Rectal smooth muscle tissue (tissue), 1 donor: ENCODE results near the gene KRTAP13-4.

Source experiments
- H3K27ac ChIP-seq: one replicate; pipeline ENCODE4 v1.7.0; 2013; ENCODE audit warnings: low read depth, low read length, inconsistent platforms
- H3K27me3 ChIP-seq: one replicate; pipeline ENCODE4 v1.7.0; 2013; ENCODE audit warnings: low read length; ENCODE audit not compliant: control insufficient read depth, insufficient read depth
- H3K36me3 ChIP-seq: one replicate; pipeline ENCODE4 v1.7.0; 2013; ENCODE audit warnings: low read length; ENCODE audit not compliant: control insufficient read depth, insufficient read depth
- H3K4me1 ChIP-seq: one replicate; pipeline ENCODE4 v1.7.0; 2013; ENCODE audit warnings: low read length; ENCODE audit not compliant: control insufficient read depth, insufficient read depth
- H3K4me3 ChIP-seq: one replicate; pipeline ENCODE4 v1.7.0; 2013; ENCODE audit warnings: low read length
- H3K9ac ChIP-seq: one replicate; pipeline ENCODE4 v1.7.0; 2013; ENCODE audit warnings: low read length

Gene KRTAP13-4

DNA sequence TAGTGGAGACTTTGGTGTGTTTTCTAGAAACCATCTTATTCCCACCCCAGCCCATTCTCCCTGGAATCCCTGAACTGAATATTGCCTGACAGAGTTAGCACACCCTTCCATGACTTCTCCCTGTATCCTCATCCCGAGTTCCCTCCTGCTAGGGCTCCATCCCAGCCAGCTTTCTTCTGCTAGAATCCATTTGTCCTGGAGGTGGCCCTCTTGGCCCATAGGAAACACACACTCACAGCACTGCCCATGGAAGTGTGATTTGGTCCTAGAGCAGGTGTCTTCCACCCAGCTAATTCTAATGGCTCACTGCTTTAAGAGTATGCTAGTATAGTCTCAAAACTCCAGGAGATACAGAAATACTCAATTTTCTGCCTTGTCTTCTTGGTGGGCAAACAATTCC is 14.2 kb downstream of the KRTAP13-4 start:
- Histone ChIP-seq H3K4me3 (no peak overlapping the region), H3K4me1 (no peaks in the 10 kb centered on the region), H3K27me3 (no peaks in the 10 kb centered on the region), H3K36me3 (no peaks in the 10 kb centered on the region), H3K9ac (no peak overlapping the region), H3K27ac (no peak overlapping the region)

GRCh38 chr21:30447056-30447455 is 17.0 kb downstream of the KRTAP13-4 start:
- H3K27me3 ChIP-seq, result no peaks in the 10 kb centered on the region
- H3K36me3 ChIP-seq, result no peaks in the 10 kb centered on the region
- no peak overlapping the region for H3K4me3 ChIP-seq
- no peak overlapping the region for H3K9ac ChIP-seq
- H3K27ac ChIP-seq, result no peak overlapping the region
- H3K4me1 ChIP-seq, result no peaks in the 10 kb centered on the region

- Histone ChIP-seq H3K27ac (no peak overlapping the region), H3K27me3 (no peaks in the 10 kb centered on the region), H3K4me3 (no peak overlapping the region), H3K36me3 (no peaks in the 10 kb centered on the region), H3K4me1 (no peaks in the 10 kb centered on the region), H3K9ac (no peak overlapping the region)
These were observed 18.5 kb downstream of the KRTAP13-4 start for GRCh38 chr21:30448514-30448913.

GRCh38 chr21:30463713-30464112 is 33.7 kb downstream of the KRTAP13-4 start:
- Histone ChIP-seq H3K9ac (no peak overlapping the region), H3K4me3 (no peak overlapping the region), H3K4me1 (no peaks in the 10 kb centered on the region), H3K36me3 (no peaks in the 10 kb centered on the region), H3K27ac (no peak overlapping the region), H3K27me3 (no peaks in the 10 kb centered on the region)

DNA sequence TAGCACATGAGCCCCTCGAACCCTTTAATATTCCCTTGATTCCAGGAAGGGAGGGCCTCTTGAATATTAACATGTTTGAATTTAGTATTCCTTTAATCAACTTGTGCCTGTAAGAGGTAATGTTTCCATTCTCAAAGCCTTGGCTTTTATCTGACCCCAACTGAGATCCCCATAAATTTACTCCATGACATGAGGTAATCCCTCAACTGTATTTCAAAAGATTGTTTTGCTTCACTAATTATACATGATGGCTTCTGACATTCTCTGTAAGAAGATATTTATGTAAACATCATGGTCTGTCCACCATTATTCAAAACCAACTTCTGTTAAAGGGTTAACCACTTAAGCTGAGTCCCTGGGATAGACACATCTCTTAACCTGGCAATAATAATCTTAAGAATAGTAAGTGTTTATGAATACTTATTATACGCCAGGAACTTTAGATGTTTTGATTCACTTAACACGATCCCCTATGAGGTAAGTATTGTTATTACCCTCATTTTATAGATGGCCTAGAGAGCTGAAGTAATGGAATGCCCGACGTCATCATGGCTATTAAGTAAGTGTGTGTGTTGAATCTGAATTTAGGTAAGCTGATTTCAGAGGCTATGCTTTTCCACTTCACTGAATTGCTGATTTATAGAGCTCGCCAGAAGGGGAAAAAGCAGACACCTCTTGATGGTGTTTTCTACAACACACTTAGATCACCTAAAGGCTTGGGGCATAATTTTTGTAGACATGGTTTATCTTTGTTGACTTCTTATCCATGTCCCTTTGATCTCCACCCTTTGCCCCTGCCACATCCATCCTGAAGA is 39.1 kb downstream of the KRTAP13-4 start:
- no peak overlapping the region for H3K9ac ChIP-seq
- H3K36me3 ChIP-seq, result no peaks in the 10 kb centered on the region
- no peak overlapping the region for H3K4me3 ChIP-seq
- H3K4me1 ChIP-seq, result no peaks in the 10 kb centered on the region
- no peak overlapping the region for H3K27ac ChIP-seq
- no peaks in the 10 kb centered on the region for H3K27me3 ChIP-seq

DNA sequence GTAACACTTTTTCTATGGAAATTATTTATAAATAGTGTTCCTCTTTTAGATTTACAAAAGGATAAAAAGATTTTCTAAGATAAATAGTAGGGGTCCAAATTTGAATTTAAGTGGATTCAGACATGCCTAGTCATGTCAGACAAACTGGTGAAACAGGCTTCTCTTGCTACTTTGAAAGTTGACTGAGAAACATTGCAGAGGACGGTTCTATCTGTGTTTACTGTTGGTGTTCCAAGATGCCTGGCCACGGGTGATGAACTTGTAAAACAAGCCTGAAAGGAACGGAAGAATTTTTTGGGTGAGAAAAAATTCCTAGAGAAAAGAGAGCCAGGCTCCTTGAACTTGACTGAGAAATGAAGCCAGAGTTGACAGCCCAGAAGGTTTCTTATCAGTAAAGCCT is 48.0 kb downstream of the KRTAP13-4 start:
- no peak overlapping the region for H3K27ac ChIP-seq
- H3K4me3 ChIP-seq, result no peak overlapping the region
- H3K4me1 ChIP-seq, result no peaks in the 10 kb centered on the region
- no peaks in the 10 kb centered on the region for H3K27me3 ChIP-seq
- no peak overlapping the region for H3K9ac ChIP-seq
- no peaks in the 10 kb centered on the region for H3K36me3 ChIP-seq

GRCh38 chr21:30479259-30479658 is 49.2 kb downstream of the KRTAP13-4 start:
- H3K4me3 ChIP-seq, result no peak overlapping the region
- H3K27ac ChIP-seq, result no peak overlapping the region
- H3K9ac ChIP-seq, result no peak overlapping the region
- H3K4me1 ChIP-seq, result no peaks in the 10 kb centered on the region
- H3K36me3 ChIP-seq, result no peaks in the 10 kb centered on the region
- no peaks in the 10 kb centered on the region for H3K27me3 ChIP-seq

GRCh38 chr21:30480145-30480544 is 50.1 kb downstream of the KRTAP13-4 start, which contains the start of gene KRTAP19-1:
KRTAP19-1 (minus strand) TSS chr21:30480367; CDS start chr21:30480317, 50 bp downstream.
- no peak within 1 kb of the TSS for H3K4me3 ChIP-seq
- no peak within 1 kb of the TSS for H3K27ac ChIP-seq
- H3K27me3 ChIP-seq, result no peaks in the 10 kb centered on the region
- H3K4me1 ChIP-seq, result no peaks in the 10 kb centered on the region
- H3K36me3 ChIP-seq, result no peaks in the 10 kb centered on the region
- no peak within 1 kb of the TSS for H3K9ac ChIP-seq
